ENCODE results near the gene IRAK3.
"Not testable (repeated sequence)": the region's sequence is repeated elsewhere in the genome, so short reads cannot be mapped to it uniquely, and the experiment has no call there.

IRAK3 gene

DNA sequence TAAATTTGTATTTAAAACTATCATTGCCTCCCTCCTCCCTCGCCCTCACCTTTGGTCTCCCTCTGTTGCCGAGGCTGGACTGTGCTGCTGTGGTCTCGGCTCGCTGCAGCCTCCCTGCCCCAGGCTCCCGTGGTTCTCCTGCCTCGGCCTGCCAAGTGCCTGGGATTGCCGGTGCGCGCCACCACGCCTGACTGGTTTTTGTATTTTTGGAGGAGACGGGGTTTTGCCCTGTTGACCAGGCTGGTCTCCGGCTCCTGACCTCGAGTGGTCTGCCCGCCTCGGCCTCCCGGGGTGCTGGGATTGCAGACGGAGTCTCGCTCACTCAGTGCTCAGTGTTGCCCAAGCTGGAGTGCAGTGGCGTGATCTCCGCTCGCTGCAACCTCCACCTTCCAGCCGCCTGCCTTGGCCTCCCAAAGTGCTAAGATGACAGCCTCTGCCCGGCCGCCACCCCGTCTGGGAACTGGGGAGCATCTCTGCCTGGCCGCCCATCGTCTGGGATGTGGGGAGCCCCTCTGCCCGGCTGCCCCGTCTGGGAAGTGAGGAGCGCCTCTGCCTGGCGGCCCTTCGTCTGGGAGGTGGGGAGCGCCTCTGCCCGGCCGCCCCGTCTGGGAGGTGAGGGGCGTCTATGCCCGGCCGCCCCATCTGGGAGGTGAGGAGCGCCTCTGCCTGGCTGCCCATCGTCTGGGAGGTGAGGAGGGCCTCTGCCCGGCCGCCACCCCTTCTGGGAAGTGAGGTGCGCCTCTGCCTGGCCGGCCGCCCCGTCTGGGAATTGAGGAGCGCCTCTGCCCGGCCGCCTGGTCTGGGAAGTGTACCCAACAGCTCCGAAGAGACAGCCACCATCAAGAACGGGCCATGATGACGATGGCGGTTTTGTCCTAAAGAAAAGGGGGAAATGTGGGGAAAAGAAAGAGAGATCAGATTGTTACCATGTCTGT lies 14.4 kb upstream of the IRAK3 start:
- not testable (repeated sequence) for DNase-seq

DNA sequence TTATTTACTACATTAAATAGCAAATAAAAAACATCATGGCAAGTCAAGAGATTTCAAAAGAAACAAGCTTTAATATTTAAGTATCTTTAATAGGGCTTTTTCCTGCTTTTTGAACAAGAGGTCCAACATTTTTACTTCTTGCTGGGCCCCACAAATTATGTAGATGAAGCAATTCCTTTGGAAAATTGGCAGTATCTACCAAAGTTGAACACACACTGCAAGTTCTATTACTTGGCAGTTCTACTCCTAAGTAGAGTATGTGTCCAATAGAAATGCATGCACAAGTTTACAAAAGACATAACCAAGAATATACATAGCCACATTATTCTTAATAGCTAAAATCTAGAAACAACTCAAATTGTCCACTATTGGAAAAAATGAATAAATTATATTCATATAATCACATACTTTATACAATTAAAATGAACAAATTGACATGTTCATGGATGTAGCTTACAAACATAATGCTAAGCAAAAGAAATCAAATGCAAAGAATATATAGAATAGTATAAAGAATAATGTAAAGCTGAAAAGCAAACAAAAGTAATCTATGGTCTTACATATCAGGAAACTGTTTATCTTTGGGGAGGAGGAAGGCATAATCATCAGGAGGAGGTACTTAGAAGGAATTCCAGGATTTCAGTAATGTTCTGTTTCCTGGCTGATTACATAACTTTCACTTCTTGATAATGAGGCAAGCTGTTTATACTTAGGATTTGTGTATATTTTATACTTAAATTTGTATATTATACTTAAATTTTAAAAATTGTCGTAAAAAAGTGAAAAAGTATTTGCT lies 12.7 kb upstream of the IRAK3 start:
- no peak for DNase-seq

DNA sequence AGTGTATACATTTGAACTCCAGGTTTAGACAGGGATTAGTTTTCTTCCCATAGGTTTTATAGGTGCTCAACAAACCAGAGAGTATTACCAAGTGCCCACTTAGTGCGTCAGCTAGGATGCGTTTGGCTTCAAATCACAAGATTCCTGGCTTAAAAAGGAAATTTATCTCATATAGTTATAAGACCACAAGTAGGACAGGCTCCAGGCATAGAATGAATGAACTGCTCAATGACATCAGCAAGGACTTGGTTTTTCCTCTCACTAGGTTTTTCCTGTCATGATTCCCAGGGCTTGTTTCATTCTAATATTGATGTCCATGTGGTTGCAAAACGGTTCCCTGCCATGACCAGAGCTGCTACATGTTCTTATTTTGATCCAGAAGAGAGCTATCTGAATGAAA lies 6.1 kb upstream of the IRAK3 start:
- no peak for DNase-seq

DNA sequence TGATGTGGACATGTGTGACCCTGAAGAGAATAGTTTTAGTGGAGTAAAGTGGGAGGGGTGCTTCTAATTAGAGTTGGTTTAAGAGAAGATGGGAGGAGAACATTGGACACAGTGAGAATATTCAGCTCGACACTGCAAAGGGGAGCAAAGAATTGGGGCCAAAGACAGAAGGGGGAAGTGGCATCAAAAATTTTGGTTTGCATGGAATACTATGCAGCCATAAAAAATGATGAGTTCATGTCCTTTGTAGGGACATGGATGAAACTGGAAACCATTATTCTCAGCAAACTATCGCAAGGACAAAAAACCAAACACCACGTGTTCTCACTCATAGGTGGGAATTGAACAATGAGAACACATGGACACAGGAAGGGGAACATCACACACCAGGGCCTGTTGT lies 4.2 kb upstream of the IRAK3 start:
- DNase-seq: not testable (repeated sequence)

DNA sequence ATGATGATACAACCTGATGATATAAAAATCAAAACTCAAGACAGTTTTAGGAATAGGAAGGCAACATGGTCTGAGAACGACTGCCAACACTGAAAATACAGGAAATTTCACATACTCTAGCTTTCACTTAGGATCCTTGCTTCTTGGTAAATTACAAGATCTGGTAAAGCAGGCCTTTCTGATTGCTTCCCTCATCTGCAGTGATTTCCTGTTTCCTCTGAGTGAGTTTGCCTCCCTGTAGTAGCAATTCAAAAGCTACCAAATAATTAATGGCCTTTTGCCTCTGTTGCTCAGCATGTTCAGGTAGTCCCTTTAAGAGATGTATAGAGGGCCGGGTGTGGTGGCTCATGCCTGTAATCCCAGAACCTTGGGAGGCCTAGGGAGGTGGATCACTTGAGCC lies 2.0 kb upstream of the IRAK3 start:
- DNase-seq: no peak

DNA sequence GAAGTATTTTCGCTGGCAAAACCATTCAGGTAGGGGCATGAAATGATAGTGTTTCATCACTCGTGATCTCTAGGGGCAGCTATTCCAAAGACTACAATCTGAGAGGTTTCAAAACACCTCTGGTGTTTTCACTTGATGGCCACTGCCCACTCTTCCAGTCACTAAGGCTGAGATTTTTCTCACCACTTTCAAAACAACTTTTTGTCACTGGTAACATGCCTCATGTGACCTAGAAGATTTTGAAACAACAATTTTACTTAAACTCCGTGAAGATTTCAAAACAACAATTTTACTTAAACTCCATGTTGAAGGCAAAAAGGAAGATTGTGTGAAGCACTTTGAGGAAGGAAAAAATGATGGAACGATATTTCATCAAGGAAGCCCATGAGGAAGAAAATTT lies 1.2 kb upstream of the IRAK3 start:
- no peak for DNase-seq

DNA sequence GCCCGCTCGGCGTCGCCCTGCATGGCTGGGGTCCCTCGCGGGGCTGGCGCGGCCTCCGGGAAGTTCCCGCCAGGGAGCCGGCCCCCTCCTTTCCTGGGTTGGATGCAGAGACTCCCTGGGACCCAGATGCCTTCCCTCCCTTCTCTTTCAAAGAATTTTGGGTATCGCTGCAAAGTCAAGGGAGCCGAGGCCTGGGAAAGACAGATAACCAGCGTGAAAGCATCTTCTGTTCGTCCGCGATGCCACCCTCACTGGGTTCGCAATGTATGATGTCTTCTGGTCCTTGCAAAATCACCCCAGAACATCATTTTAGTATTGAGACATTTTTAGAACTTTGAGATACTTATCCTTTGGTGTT lies 451 bp downstream of the IRAK3 start:
- no peak for DNase-seq

DNA sequence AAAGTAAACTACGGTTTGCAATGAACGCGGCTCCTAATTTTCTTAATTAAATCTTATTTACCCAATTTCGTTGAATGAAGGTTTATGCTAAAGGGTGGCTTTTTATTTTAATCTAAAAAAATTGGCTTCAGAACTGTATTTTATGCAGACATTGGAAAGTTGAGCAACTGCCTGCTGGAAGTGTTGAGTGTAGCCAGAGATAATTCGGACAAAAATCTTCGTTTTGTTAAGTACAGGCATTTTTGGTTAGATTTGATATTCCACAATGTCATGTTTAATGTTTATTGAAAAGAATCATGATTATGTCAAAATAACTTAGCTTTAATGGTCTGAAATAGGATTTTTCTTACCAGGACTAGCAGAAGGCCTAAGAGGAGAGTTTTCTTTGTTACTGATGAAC lies 875 bp downstream of the IRAK3 start:
- DNase-seq: no peak

DNA sequence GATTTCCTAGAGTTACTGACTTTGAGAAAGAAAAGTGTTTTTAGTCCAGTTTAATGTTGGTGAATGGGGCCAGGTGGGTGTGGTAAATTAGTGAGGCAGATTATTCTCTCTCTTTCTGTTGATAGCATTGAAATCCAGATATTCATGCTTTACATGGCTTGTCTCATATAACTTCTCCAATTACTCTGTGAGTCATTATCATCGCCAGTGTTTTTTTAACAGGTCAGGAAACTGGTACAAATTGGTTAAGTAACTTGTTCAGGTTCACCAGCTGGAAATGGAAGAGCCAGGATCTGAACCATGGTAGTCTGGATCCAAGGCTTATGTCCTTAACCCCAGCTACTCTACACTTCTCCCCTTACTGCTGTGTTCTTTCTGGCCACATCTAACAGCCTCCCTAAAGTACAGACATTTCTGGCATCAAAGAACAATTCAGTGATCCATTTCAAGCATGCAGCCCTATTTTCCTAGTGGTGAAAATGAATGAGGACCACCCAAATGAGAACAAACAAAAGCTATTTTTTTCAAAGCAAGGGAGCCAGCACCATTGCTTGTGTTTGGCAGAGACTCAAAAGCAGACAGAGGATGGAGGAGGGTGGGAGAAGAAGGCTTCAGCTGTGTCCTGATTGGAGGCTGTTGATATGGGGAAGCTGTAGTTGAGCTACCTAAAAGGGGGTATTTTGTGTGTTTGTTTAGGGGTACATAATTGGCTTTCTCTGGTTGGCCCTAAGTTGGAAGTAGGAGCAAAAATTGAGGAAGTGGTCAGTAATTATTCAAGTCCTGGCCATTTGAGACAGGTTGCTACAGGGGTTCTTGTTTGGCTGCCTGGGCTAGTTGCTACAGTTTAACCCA lies 1.7 kb downstream of the IRAK3 start:
- DNase-seq: no peak

DNA sequence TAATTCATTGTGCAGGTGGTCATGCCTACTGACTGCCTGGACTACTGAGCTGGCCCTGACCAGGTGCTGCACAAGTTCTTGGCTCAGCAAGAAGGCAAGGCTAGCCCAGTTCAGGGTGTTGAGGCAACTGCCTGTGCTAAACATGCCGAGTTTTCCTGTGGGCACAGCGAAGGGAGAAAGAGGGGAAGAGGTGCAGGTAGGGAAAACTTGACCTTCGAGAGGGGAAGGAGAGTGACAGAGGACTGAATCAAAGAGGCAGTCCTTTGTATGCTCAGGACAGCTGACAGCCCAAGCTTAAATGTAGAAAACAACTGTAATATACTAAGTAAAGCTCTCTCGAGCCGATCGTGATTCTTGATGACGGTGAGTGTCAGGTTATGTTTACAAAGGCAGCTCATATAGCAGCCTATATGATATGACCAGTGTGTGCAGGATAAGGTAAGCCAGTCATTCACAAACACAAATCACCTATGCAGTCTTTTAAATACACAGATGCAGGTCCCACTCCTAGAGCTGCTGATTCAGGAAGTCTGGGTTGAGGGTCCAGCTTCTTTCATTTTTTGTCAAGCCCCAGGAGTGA lies 2.6 kb downstream of the IRAK3 start:
- DNase-seq: no peak

DNA sequence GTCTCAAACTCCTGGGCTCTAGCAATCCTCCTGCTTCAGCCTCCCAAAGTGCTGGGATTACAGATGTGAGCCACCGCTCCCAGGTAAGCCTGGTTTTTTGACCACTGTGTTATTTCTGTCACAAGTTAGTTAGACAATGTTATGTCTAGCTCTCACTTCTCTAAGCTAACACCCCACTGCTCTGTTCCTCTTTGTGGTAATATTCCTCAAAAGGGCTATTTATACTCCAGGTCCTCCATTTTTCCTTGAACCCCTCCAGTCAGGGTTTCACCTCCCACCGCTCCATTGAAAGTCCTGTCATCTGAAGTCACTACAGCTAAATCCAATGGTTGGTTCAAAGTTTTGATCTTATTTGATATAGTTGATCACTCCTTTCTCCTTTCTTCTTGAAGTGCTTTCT lies 5.1 kb downstream of the IRAK3 start:
- no peak for DNase-seq

DNA sequence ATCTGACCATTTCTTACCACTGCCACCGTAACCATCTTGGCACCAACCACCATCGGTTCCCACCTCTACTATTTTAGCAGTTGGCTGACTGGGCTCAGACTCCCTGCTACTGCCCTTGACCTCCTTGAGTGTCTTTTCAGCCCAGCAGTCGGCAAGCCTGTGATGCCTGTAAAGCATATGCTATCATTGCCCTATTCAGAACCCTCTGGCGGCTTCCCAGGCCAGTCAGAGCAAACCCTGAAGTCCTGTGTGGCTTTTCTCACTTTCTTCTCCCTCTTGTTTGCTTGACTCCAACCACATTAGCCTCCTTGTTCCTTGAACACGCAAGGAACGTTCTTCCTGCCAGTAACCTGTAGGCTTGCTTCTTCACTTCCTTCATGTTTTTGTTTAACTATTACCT lies 6.2 kb downstream of the IRAK3 start:
- no peak for DNase-seq

DNA sequence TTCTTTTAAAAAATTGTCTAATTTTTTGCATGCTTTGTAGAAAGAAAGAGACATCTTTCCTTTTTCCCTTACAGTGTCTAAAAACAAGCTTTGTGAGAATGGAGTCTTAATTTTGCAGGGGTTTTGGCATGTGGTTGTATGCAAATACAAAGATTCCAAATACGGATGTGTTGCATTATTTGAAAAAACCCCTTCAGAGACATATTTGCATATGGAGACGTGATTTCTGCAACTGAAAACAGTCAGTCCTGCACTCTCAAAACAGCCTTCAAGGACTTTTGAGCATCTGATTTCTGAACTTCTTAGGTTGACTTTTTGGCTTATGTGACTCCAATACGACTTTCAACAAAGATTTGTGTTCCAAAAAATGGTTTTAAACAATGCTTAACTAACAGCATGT lies 7.8 kb downstream of the IRAK3 start:
- no peak for DNase-seq

DNA sequence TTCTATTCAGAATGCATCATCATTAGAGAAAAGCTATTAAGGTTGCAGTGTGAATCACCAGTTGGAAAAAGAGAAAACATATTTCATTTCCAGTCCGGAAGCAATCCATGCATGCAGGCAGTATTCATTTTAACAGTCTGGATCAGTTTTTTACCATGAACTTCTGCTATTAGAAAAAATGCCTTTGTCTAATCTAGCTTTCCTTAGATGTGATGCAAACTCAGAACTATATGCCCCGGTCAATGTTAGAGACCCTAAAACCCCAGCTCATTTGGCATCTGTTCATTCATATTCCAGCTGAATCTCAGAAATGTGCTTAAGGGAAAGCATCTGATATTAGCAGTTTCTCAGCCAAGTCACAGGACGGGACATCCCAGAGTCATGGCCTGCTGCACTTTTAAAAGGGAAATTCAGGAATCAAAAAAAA lies 8.5 kb downstream of the IRAK3 start:
- DNase-seq: no peak

DNA sequence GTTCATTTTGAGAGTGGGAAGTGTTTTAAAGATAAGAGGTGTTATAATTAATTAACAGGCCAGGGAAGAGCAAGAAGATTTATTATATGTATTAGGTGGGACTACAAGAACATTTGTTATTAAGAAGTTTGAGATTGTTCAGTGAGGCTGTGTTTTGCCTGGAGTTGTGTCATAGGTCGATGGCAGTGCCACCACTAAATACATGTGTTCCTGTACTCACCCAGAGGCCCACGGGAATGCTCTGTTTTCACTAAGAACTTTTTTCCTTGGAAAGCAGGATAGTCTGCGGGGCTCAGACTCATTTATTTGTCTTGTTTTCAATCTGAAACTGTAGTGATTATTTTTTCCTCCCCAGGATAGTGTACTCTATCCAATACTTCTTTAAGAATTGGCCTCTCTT lies 10.1 kb downstream of the IRAK3 start:
- DNase-seq: no peak

DNA sequence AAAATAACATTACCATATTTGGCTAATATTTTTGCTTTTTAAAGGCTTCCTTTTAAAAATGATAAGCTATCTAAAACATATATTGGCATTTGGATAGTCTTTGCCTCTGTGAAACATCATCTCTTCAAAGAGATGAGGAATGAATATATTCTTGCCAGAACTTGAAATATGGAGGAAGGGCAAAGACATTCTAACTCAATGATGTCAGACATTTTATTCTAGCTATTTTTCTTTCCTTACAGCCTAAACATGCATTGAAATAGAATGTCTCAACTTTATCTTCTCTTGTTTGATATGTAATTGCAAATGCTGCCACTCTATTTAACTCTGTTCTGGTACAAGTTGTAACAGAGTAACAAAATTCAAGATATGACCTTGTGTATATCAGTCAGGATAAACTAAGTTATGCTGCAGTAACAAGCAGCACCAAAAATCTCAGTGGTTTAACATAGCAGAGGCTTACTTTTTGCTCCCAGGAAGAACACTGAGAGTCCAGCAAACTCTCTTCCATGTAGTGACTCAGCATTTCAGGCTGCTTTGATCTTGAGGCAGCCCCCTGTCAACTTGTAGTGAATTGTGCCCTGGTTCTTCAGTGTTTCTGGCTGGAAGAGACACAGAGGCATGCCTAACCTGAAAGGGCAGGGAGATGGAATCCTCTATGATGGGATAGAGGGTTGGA lies 11.0 kb downstream of the IRAK3 start:
- no peak for DNase-seq

DNA sequence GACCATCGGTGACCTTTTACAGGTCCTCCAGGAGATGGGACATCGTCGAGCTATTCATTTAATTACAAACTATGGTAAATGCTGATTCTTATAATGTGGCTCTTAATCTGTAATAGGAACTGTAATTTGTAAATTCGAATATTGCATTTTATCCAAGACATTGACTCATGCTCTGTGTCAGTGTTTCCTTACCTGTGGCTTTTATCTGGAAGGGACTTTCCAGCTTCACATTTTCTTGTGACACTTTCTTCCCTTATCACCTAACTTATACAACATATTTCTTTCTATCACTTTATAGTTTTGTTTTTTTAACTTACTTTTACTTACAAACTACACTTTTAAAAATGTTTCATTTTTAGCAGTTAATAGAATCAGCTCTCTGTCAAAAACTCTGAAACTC lies 14.8 kb downstream of the IRAK3 start:
- no peak for DNase-seq

DNA sequence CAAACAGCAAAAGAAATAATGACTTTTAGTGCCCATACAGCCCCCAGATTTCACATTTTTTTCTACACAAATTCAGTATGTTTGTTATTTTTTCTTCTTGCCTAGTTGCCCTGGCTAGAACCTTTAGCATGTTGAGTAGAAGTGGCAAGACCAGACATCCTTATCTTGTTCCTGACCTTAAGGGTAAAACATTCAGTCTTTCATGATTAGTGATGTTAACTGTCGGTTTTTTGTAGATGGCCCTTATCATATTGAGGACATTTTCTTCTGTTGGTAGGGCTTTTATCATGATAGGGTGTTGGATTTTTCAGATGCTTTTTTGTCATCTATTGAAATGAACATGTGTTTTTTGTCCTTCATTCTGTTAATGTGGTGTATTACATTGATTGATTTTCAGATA lies 17.1 kb downstream of the IRAK3 start:
- DNase-seq: no peak

DNA sequence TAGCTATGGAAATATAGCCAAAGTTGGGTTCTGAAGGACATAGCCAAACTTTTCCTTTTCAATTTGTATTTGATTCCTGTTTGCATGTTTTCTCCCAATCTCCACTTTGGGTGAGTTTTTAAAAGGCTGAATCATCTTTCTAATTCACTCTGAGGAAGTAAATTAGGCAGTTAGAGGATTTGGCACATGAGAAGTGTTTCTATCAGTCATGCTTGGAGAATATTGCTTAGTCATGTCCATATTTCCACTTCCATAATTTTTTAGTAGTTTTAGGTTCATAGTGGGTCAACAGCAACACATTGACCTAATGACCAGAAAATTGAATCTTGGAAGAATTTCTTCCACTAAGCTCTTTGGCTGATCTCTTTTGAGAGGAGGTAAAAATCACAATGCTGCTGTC lies 21.8 kb downstream of the IRAK3 start:
- no peak for DNase-seq

DNA sequence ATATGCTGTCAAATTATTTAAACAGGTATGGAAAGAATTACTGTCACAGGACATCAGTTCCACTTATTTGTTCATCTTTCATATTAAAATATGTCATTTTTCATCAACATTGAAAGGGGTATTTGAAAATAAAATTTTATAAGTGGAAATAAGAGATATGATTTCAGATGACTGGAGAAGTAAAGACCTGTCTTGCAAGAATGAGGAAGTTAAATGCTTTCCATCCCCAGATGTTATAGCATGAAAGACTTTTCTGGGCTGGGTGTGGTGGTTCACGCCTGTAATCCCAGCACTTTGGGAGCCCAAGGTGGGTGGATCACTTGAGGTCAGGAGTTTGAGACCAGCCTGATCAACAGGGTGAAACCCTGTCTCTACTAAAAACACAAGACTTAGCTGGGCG lies 22.6 kb downstream of the IRAK3 start:
- not testable (repeated sequence) for DNase-seq

DNA sequence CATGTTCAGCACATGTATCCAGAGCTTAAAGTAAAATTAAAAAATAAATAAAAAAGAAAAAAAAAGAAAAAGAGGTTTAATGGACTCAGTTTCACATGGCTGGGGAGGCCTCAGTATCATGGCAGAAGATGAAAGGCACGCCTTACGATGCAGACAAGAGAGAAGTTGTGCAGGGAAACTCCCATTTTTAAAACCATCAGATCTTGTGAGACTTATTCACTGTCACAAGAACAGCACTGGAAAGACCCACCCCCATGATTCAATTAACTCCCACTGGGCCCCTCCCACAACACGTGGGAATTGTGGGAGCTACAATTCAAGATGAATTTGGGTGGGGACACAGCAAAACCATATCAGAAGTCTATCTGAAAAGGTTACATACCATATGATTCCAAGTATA lies 24.0 kb downstream of the IRAK3 start:
- not testable (repeated sequence) for DNase-seq

DNA sequence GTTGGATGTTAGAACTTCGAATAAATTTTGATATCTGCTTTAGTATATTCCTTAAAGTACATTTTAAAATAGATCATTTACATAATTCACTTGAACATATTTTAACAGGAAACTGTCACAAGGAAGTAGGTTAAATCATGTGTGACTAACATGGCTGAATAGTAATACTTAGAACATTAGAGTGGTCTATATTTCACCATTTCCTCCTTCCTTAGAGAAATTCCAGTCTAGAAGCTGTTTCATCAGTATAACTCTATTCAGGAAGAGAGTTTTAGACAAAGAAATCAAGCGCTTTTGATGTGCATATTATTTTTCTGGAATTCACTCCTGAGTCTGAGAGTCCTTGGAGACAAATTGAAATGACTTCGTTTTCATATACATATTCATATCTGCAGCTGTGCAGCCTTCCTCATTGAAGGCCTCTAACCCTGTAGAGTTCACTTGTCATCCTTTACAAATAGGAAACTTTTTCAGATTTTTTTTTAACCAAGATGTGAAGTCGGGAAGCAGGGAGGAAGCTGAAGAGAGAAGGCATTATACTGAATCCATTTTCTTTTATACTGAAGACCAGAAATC lies 28.4 kb downstream of the IRAK3 start:
- no peak for DNase-seq

All from activated CD8-positive, alpha-beta memory T cell treated with anti-CD3 and anti-CD28 coated beads, Interleukin-2, amount 50 U/mL, for 48 hours (primary cell).